H1 (cell line): ENCODE results near the gene SLC22A6.

ENCODE experiments used
- ATF2 ChIP-seq: IDR thresholded peaks from 2 replicates; pipeline ENCODE4 v1.6.1; 2012; ENCODE audit warnings: low read length, inconsistent platforms
- CREB1 ChIP-seq: IDR thresholded peaks from 2 replicates; pipeline ENCODE4 v1.6.1; 2012; ENCODE audit warnings: inconsistent platforms
- CTCF ChIP-seq, 3 experiments: IDR thresholded peaks; 1 replicate in 2 of 3; 2 replicates in 1 of 3; pipeline versions ENCODE4 v1.5.1 to v1.6.1; 2011; ENCODE audit warnings: low read length in 3 of 3, mild to moderate bottlenecking in 3 of 3, inconsistent platforms in 2 of 3, low read depth in 1 of 3, moderate library complexity in 1 of 3; ENCODE audit not compliant: insufficient read depth in 1 of 3; ENCODE audit errors: control extremely low read depth in 1 of 3
- EGR1 ChIP-seq: IDR thresholded peaks from 2 replicates; pipeline ENCODE4 v1.6.1; 2011; ENCODE audit warnings: low read depth, low read length, borderline replicate concordance
- EZH2 ChIP-seq: fragments of 200-600 bp; sonication (generic); IDR thresholded peaks from 2 replicates; pipeline ENCODE4 v1.7.1; 2012; ENCODE audit warnings: low read depth, mild to moderate bottlenecking, moderate library complexity, low read length, inconsistent platforms; ENCODE audit not compliant: severe bottlenecking
- POLR2A ChIP-seq, 2 experiments: IDR thresholded peaks; 1 replicate in 1 of 2; 2 replicates in 1 of 2; pipeline ENCODE4 v1.6.1; 2011; ENCODE audit warnings: low read depth in 2 of 2, low read length in 2 of 2, mild to moderate bottlenecking in 2 of 2; ENCODE audit errors: control extremely low read depth in 1 of 2
- POLR2AphosphoS5 ChIP-seq: IDR thresholded peaks from 2 replicates; pipeline ENCODE4 v1.6.1; 2011; ENCODE audit warnings: low read depth, low read length
- SP2 ChIP-seq: IDR thresholded peaks from 2 replicates; pipeline ENCODE4 v1.6.1; 2012; ENCODE audit warnings: mild to moderate bottlenecking, low read length, inconsistent platforms
- TAF1 ChIP-seq: IDR thresholded peaks from 2 replicates; pipeline ENCODE4 v1.6.1; 2011; ENCODE audit warnings: mild to moderate bottlenecking, low read depth, low read length

GRCh38 chr11:62933750-62934495, 50.8 kb downstream of the SLC22A6 start:
- TF ChIP-seq EGR1: no peak
- TF ChIP-seq TAF1: no peak
- TF ChIP-seq POLR2AphosphoS5: no peak
- TF ChIP-seq POLR2A (IDR thresholded peaks at IDR 0.05; ENCODE audit: control extremely low read depth in 1 of 2, low read depth in 2 of 2, low read length in 2 of 2): no peak
- TF ChIP-seq CREB1: no peak
- TF ChIP-seq CTCF (IDR thresholded peaks at IDR 0.05; ENCODE audit: control extremely low read depth in 1 of 3, insufficient read depth in 1 of 3, low read depth in 1 of 3, low read length in 3 of 3): no peak
- TF ChIP-seq EZH2: no peak
- TF ChIP-seq ATF2: no peak
- TF ChIP-seq SP2: no peak
